Measurements from ENCODE around the gene AHNAK.

- TF ChIP-seq, protein P1, sequence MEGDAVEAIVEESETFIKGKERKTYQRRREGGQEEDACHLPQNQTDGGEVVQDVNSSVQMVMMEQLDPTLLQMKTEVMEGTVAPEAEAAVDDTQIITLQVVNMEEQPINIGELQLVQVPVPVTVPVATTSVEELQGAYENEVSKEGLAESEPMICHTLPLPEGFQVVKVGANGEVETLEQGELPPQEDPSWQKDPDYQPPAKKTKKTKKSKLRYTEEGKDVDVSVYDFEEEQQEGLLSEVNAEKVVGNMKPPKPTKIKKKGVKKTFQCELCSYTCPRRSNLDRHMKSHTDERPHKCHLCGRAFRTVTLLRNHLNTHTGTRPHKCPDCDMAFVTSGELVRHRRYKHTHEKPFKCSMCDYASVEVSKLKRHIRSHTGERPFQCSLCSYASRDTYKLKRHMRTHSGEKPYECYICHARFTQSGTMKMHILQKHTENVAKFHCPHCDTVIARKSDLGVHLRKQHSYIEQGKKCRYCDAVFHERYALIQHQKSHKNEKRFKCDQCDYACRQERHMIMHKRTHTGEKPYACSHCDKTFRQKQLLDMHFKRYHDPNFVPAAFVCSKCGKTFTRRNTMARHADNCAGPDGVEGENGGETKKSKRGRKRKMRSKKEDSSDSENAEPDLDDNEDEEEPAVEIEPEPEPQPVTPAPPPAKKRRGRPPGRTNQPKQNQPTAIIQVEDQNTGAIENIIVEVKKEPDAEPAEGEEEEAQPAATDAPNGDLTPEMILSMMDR (IDR thresholded peaks at IDR 0.05; ENCODE audit: control extremely low read depth in 1 of 3, insufficient read depth in 1 of 3, low read depth in 1 of 3, low read length in 3 of 3): no peak
- no peak for TF ChIP-seq SIN3A (conservative IDR thresholded peaks at IDR 0.05 in 1 of 2, IDR thresholded peaks at IDR 0.05 in 1 of 2; ENCODE audit: low read depth in 1 of 2, low read length in 2 of 2)
Observed at GRCh38 chr11:62392506-62392905, 154.1 kb downstream of the AHNAK start.
